CD14-positive monocyte (primary cell): Measurements from ENCODE around the gene EXTL2. TPM values are rescaled to one million over a fixed set of nuclear protein-coding genes. Genes with fewer than 3 reads are reported as not detected.

Source experiments
- DNase-seq, 3 donors: peaks; one replicate each; pipeline ENCODE4 v3.0.0-alpha.2; 2011 to 2022
- H2AFZ ChIP-seq: 2 replicates; pipeline ENCODE4 v1.6.0; 2012; ENCODE audit warnings: mild to moderate bottlenecking, low read depth, low read length, inconsistent platforms; ENCODE audit not compliant: insufficient read depth, poor library complexity, severe bottlenecking
- H3K27ac ChIP-seq, 2 donors: 1 replicate in 1 of 2; 2 replicates in 1 of 2; pipeline ENCODE4 v1.5.1; 2012 to 2013; ENCODE audit warnings: low read length in 2 of 2, control low read depth in 1 of 2, inconsistent platforms in 1 of 2, low read depth in 1 of 2, mild to moderate bottlenecking in 1 of 2
- H3K27me3 ChIP-seq, 2 donors: one replicate each; pipeline versions ENCODE4 v1.6.0 to v1.6.1; 2011 to 2013; ENCODE audit warnings: low read length in 2 of 2; ENCODE audit not compliant: control insufficient read depth in 2 of 2, insufficient read depth in 2 of 2
- H3K36me3 ChIP-seq, 2 donors: replicated peaks in 1 of 2; 1 replicate in 1 of 2; 2 replicates in 1 of 2; pipeline versions ENCODE4 v1.5.1 to v1.6.1; 2012 to 2013; ENCODE audit warnings: low read length in 2 of 2, control low read depth in 1 of 2, inconsistent platforms in 1 of 2, mild to moderate bottlenecking in 1 of 2; ENCODE audit not compliant: insufficient read depth in 2 of 2, control insufficient read depth in 1 of 2
- H3K4me1 ChIP-seq, 2 donors: 1 replicate in 1 of 2; 2 replicates in 1 of 2; pipeline versions ENCODE4 v1.5.1 to v1.6.1; 2012 to 2013; ENCODE audit warnings: low read length in 2 of 2, control low read depth in 1 of 2, inconsistent platforms in 1 of 2, mild to moderate bottlenecking in 1 of 2, moderate library complexity in 1 of 2; ENCODE audit not compliant: insufficient read depth in 2 of 2, control insufficient read depth in 1 of 2
- H3K4me2 ChIP-seq: replicated peaks from 2 replicates; pipeline ENCODE3; 2012; ENCODE audit warnings: low read length, moderate library complexity, mild to moderate bottlenecking; ENCODE audit not compliant: poor library complexity, severe bottlenecking; ENCODE audit errors: extremely low read depth
- H3K4me3 ChIP-seq, 3 experiments: fragments of 200-600 bp in 1 of 3; sonication (generic) in 1 of 3; replicated peaks in 1 of 3; 1 replicate in 2 of 3; 2 replicates in 1 of 3; pipeline ENCODE4 v1.5.1; 2011 to 2013; ENCODE audit warnings: low read length in 3 of 3, mild to moderate bottlenecking in 3 of 3, control low read depth in 2 of 3, low read depth in 2 of 3, inconsistent platforms in 1 of 3, moderate library complexity in 1 of 3
- H3K79me2 ChIP-seq: 2 replicates; pipeline ENCODE4 v1.6.0; 2012; ENCODE audit warnings: mild to moderate bottlenecking, control low read depth, inconsistent platforms, low read length, moderate library complexity; ENCODE audit not compliant: insufficient read depth
- H3K9ac ChIP-seq: 2 replicates; pipeline ENCODE4 v1.6.0; 2017; ENCODE audit warnings: low read length, mild to moderate bottlenecking; ENCODE audit not compliant: insufficient read depth, poor library complexity, severe bottlenecking
- H3K9me3 ChIP-seq, 2 donors: replicated peaks in 1 of 2; 1 replicate in 1 of 2; 2 replicates in 1 of 2; pipeline versions ENCODE4 v1.5.1 to v1.6.1; 2012 to 2013; ENCODE audit warnings: low read length in 2 of 2, control low read depth in 1 of 2; ENCODE audit not compliant: control insufficient read depth in 1 of 2, insufficient read depth in 1 of 2
- H4K20me1 ChIP-seq: 2 replicates; pipeline ENCODE4 v1.6.0; 2012; ENCODE audit warnings: mild to moderate bottlenecking, low read length, control low read depth, moderate library complexity; ENCODE audit not compliant: insufficient read depth
- H3K27ac Mint-ChIP-seq, 7 donors: one replicate each; pipeline ENCODE4 v1.8.0; 2020; ENCODE audit warnings: mild to moderate bottlenecking in 7 of 7, mixed read lengths in 7 of 7, moderate library complexity in 6 of 7, inconsistent platforms in 2 of 7
- H3K27me3 Mint-ChIP-seq, 3 donors: one replicate each; pipeline ENCODE4 v1.8.0; 2021 to 2022; ENCODE audit warnings: low read depth in 3 of 3, mild to moderate bottlenecking in 3 of 3, mixed read lengths in 3 of 3, moderate library complexity in 3 of 3, inconsistent platforms in 1 of 3
- H3K36me3 Mint-ChIP-seq, 2 donors: one replicate each; pipeline ENCODE4 v1.8.0; 2020; ENCODE audit warnings: mixed read lengths in 2 of 2, inconsistent platforms in 1 of 2, mild to moderate bottlenecking in 1 of 2
- H3K4me1 Mint-ChIP-seq: one replicate; pipeline ENCODE4 v1.8.0; 2020; ENCODE audit warnings: mild to moderate bottlenecking, mixed read lengths
- H3K4me3 Mint-ChIP-seq, 2 donors: one replicate each; pipeline ENCODE4 v1.8.0; 2020; ENCODE audit warnings: mild to moderate bottlenecking in 2 of 2, mixed read lengths in 2 of 2, moderate library complexity in 1 of 2
- H3K9me3 Mint-ChIP-seq, 7 donors: one replicate each; pipeline ENCODE4 v1.8.0; 2020 to 2022; ENCODE audit warnings: mixed read lengths in 7 of 7, mild to moderate bottlenecking in 6 of 7, moderate library complexity in 6 of 7, inconsistent platforms in 2 of 7
- WGBS: methylation state at CpG from one replicate; pipeline ENCODE4 v1.1.5; 2013; ENCODE audit warnings: missing lambda C conversion rate; ENCODE audit not compliant: insufficient coverage; 5-methylcytosine and 5-hydroxymethylcytosine counted together
- intact Hi-C, 2 donors: fragments of 100-400 bp; cut with micrococcal nuclease; formaldehyde crosslinking; loops; one replicate each; pipeline versions ENCODE4 v1.15.0 to v1.15.1; 2023
- polyA plus RNA-seq, 3 donors: library from polyadenylated mRNA; depleted of rRNA in 1 of 3; unstranded in 2 of 3; stranded (reverse) in 1 of 3; fragments of 300-500 nt in 2 of 3; fragments of >200 nt in 1 of 3; fragmentation: Illumina TruSeq in 2 of 3; gene quantifications; 1 replicate in 2 of 3; 2 replicates in 1 of 3; pipeline ENCODE4 v1.2.3, GENCODE V29; 2012 to 2021
- TF ChIP-seq, protein P1 (sequence below): fragments of 200-600 bp; IDR thresholded peaks from one replicate; pipeline ENCODE4 v1.8.0; 2022; ENCODE audit warnings: antibody characterized with exemption, mild to moderate bottlenecking

Gene EXTL2
- polyA plus RNA-seq, 3 donors = 0.89 to 1.2 (median 0.92) TPM

- no peaks in the 10 kb centered on the region for H3K27me3 Mint-ChIP-seq
- intact Hi-C loops = no loop called here
- Histone ChIP-seq H3K4me1 (no peaks in the 10 kb centered on the region), H4K20me1 (no peaks in the 10 kb centered on the region), H3K4me3 (no peak overlapping the region), H2AFZ (no peak overlapping the region), H3K27me3 (no peaks in the 10 kb centered on the region), H3K27ac (no peak overlapping the region), H3K4me2 (no peak overlapping the region), H3K9me3 (no peaks in the 10 kb centered on the region), H3K79me2 (no peaks in the 10 kb centered on the region), H3K9ac (no peak overlapping the region), H3K36me3 (peaks cover 41 to 79% of the 10 kb centered on the region in 2 donors)
- peak overlapping the region in 2 of 7 donors; percentile 49 to 67 for H3K27ac Mint-ChIP-seq
- no peaks in the 10 kb centered on the region for H3K9me3 Mint-ChIP-seq
- H3K4me3 Mint-ChIP-seq = no peak overlapping the region
- 100% methylated on average over 1 of the region's 2 CpGs for WGBS
- H3K4me1 Mint-ChIP-seq = no peaks in the 10 kb centered on the region
- DNase-seq = no peak
- TF ChIP-seq, protein P1, sequence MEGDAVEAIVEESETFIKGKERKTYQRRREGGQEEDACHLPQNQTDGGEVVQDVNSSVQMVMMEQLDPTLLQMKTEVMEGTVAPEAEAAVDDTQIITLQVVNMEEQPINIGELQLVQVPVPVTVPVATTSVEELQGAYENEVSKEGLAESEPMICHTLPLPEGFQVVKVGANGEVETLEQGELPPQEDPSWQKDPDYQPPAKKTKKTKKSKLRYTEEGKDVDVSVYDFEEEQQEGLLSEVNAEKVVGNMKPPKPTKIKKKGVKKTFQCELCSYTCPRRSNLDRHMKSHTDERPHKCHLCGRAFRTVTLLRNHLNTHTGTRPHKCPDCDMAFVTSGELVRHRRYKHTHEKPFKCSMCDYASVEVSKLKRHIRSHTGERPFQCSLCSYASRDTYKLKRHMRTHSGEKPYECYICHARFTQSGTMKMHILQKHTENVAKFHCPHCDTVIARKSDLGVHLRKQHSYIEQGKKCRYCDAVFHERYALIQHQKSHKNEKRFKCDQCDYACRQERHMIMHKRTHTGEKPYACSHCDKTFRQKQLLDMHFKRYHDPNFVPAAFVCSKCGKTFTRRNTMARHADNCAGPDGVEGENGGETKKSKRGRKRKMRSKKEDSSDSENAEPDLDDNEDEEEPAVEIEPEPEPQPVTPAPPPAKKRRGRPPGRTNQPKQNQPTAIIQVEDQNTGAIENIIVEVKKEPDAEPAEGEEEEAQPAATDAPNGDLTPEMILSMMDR = no peak
- H3K36me3 Mint-ChIP-seq = peaks cover 48 to 56% of the 10 kb centered on the region in 2 donors
Measured at GRCh38 chr1:100926240-100926639, 31.6 kb upstream of the EXTL2 start.

GRCh38 chr1:100924991-100925390 is 30.3 kb upstream of the EXTL2 start:
- H3K27ac ChIP-seq = no peak overlapping the region
- no peaks in the 10 kb centered on the region for H3K4me1 ChIP-seq
- no peaks in the 10 kb centered on the region for H3K9me3 Mint-ChIP-seq
- H3K27me3 ChIP-seq = no peaks in the 10 kb centered on the region
- H3K79me2 ChIP-seq = no peaks in the 10 kb centered on the region
- no peaks in the 10 kb centered on the region for H4K20me1 ChIP-seq
- 100% methylated on average over 1 of the region's 2 CpGs for WGBS
- TF ChIP-seq, protein P1 = no peak
- H3K36me3 ChIP-seq = peaks cover 41 to 71% of the 10 kb centered on the region in 2 donors
- intact Hi-C loops = loop anchor here (5.0 kb wide), 3 partner anchors 367 to 432 kb away; no protein-coding TSS in a partner anchor
- H3K4me3 ChIP-seq = no peak overlapping the region
- H3K27me3 Mint-ChIP-seq = no peaks in the 10 kb centered on the region
- no peaks in the 10 kb centered on the region for H3K9me3 ChIP-seq
- no peak overlapping the region for H3K4me3 Mint-ChIP-seq
- H3K4me2 ChIP-seq = no peak overlapping the region
- peaks cover 46 to 54% of the 10 kb centered on the region in 2 donors for H3K36me3 Mint-ChIP-seq
- DNase-seq = no peak
- H2AFZ ChIP-seq = no peak overlapping the region
- peak overlapping the region in 2 of 7 donors; percentile 30 to 61 for H3K27ac Mint-ChIP-seq
- no peak overlapping the region for H3K9ac ChIP-seq
- no peaks in the 10 kb centered on the region for H3K4me1 Mint-ChIP-seq
